ENCODE data around the gene UGT1A1. TPM values are rescaled to one million over a fixed set of nuclear protein-coding genes. Genes with fewer than 3 reads are reported as not detected.

UGT1A1 gene
- total RNA-seq, 1 donor from 2014 or later: not detected

DNA sequence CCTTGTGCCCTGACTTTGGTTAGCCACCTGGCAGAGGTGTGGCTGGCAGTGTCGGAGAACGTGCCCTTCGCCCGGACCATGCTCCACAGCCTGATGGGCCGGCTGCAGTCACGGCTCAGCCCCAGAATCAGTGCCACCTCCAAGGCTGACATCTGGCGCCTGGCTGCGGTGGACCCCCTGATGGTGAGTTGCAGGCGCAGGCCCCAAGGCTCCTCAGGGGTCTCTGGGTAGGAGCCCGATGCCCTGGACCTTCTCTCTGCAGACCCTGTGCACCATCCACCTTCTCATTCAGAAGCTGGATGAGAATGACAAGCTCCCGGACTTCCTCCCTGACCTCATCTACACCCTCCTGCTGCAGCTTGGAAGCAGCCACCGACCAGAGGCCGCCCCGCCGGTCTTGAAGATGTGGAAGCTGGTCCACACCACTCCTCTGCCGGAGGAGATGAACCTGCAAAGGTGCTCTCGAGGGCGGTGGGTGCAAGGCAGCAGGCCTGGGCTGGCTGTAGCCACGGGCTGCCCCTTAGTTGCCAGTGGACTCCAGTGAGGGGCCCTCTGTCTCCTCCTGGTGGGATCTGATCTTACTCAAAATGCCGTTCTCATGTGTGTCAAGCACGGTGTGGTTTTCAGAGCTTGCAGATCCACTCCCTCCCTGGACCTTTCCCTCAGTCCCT lies 62.2 kb downstream of the UGT1A1 start:
- Histone ChIP-seq H3K27me3 (ENCODE audit: low read depth) (peaks cover 30% of the 10 kb centered on the region), H3K4me1 (no peaks in the 10 kb centered on the region), H3K36me3 (no peaks in the 10 kb centered on the region), H3K27ac (replicated peaks) (no peak overlapping the region), H3K9me3 (replicated peaks) (peaks cover 8% of the 10 kb centered on the region), H3K4me3 (no peak overlapping the region)
- intact Hi-C loops (cut with micrococcal nuclease): no loop called here
- TF ChIP-seq, protein P1, sequence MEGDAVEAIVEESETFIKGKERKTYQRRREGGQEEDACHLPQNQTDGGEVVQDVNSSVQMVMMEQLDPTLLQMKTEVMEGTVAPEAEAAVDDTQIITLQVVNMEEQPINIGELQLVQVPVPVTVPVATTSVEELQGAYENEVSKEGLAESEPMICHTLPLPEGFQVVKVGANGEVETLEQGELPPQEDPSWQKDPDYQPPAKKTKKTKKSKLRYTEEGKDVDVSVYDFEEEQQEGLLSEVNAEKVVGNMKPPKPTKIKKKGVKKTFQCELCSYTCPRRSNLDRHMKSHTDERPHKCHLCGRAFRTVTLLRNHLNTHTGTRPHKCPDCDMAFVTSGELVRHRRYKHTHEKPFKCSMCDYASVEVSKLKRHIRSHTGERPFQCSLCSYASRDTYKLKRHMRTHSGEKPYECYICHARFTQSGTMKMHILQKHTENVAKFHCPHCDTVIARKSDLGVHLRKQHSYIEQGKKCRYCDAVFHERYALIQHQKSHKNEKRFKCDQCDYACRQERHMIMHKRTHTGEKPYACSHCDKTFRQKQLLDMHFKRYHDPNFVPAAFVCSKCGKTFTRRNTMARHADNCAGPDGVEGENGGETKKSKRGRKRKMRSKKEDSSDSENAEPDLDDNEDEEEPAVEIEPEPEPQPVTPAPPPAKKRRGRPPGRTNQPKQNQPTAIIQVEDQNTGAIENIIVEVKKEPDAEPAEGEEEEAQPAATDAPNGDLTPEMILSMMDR (IDR thresholded peaks at IDR 0.05; ENCODE audit: borderline replicate concordance): no peak
- DNase-seq: no peak

Other genes starting within 250 kb of the UGT1A1 start
- gene USP40, start 193.5 kb upstream of the UGT1A1 start, total RNA-seq: 20.0 TPM
- not detected for gene UGT1A8, start 142.6 kb upstream of the UGT1A1 start, total RNA-seq
- not detected for gene UGT1A10, start 123.8 kb upstream of the UGT1A1 start, total RNA-seq
- not detected for gene UGT1A9, start 88.4 kb upstream of the UGT1A1 start, total RNA-seq
- not detected for gene UGT1A7, start 78.4 kb upstream of the UGT1A1 start, total RNA-seq
- gene UGT1A6, start 67.4 kb upstream of the UGT1A1 start, total RNA-seq: not detected
- not detected for gene UGT1A5, start 47.4 kb upstream of the UGT1A1 start, total RNA-seq
- not detected for gene UGT1A4, start 41.5 kb upstream of the UGT1A1 start, total RNA-seq
- gene UGT1A3, start 31.2 kb upstream of the UGT1A1 start, total RNA-seq: not detected
- gene MROH2A, start 18.1 kb downstream of the UGT1A1 start, total RNA-seq: not detected
- 0.36 TPM for gene HJURP, start 94.3 kb downstream of the UGT1A1 start, total RNA-seq
- gene TRPM8, start 157.1 kb downstream of the UGT1A1 start, total RNA-seq: not detected

All from left ventricle myocardium inferior (tissue), 1 donor.